ENCODE measurements around the gene OPCML. TPM values are rescaled to one million over a fixed set of nuclear protein-coding genes. Genes with fewer than 3 reads are reported as not detected.

The OPCML gene
- total RNA-seq, 1 donor from 2014 or later: 2.7 TPM

GRCh38 chr11:132851247-132851646 is 681.1 kb downstream of the OPCML start:
- peaks cover 1% of the 10 kb centered on the region for H3K36me3 Mint-ChIP-seq (ENCODE audit: low read depth)
- no peak overlapping the region for H3K4me3 Mint-ChIP-seq (ENCODE audit: unreplicated experiment)
- no peaks in the 10 kb centered on the region for H3K27me3 Mint-ChIP-seq (ENCODE audit: low read depth)
- peaks cover 4% of the 10 kb centered on the region for H3K9me3 Mint-ChIP-seq (ENCODE audit: low read depth)
- no peak for DNase-seq (ENCODE audit: low spot score)
- peaks cover 9% of the 10 kb centered on the region for H3K4me1 Mint-ChIP-seq (ENCODE audit: low read depth)
- TF ChIP-seq, protein P1, sequence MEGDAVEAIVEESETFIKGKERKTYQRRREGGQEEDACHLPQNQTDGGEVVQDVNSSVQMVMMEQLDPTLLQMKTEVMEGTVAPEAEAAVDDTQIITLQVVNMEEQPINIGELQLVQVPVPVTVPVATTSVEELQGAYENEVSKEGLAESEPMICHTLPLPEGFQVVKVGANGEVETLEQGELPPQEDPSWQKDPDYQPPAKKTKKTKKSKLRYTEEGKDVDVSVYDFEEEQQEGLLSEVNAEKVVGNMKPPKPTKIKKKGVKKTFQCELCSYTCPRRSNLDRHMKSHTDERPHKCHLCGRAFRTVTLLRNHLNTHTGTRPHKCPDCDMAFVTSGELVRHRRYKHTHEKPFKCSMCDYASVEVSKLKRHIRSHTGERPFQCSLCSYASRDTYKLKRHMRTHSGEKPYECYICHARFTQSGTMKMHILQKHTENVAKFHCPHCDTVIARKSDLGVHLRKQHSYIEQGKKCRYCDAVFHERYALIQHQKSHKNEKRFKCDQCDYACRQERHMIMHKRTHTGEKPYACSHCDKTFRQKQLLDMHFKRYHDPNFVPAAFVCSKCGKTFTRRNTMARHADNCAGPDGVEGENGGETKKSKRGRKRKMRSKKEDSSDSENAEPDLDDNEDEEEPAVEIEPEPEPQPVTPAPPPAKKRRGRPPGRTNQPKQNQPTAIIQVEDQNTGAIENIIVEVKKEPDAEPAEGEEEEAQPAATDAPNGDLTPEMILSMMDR (IDR thresholded peaks at IDR 0.05): no peak
- no peak overlapping the region for H3K27ac Mint-ChIP-seq (ENCODE audit: unreplicated experiment)

GRCh38 chr11:132850266-132850665 is 682.0 kb downstream of the OPCML start:
- DNase-seq (ENCODE audit: low spot score): no peak
- peaks cover 16% of the 10 kb centered on the region for H3K4me1 Mint-ChIP-seq (ENCODE audit: low read depth)
- TF ChIP-seq, protein P1 (IDR thresholded peaks at IDR 0.05): no peak
- no peak overlapping the region for H3K4me3 Mint-ChIP-seq (ENCODE audit: unreplicated experiment)
- no peaks in the 10 kb centered on the region for H3K27me3 Mint-ChIP-seq (ENCODE audit: low read depth)
- peaks cover 3% of the 10 kb centered on the region for H3K9me3 Mint-ChIP-seq (ENCODE audit: low read depth)
- no peak overlapping the region for H3K27ac Mint-ChIP-seq (ENCODE audit: unreplicated experiment)
- H3K36me3 Mint-ChIP-seq (ENCODE audit: low read depth): peaks cover 1% of the 10 kb centered on the region

GRCh38 chr11:132848336-132848735 is 684.0 kb downstream of the OPCML start:
- no peak for DNase-seq (ENCODE audit: low spot score)
- no peaks in the 10 kb centered on the region for H3K9me3 Mint-ChIP-seq (ENCODE audit: low read depth)
- no peaks in the 10 kb centered on the region for H3K27me3 Mint-ChIP-seq (ENCODE audit: low read depth)

DNA sequence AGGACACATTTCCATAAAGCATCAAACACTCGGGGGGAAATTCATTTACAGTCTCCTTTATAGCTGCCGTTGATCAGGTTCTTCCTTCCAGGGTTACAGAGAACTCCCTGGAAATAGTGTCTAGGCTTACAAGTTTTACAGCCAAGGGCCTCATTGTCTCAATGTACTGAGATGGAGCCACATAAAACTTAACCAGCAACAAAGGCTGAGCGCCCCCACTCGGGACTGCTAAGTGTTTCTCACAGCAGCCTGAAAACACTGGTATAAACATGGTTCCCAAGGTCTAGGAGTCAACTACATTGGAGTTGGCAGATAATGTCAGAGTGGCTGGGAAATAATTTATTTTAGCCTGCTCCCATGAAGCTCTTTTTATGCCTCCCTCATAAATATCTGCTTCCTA is 686.2 kb downstream of the OPCML start:
- TF ChIP-seq, protein P1 (IDR thresholded peaks at IDR 0.05): no peak
- H3K9me3 Mint-ChIP-seq (ENCODE audit: low read depth): no peaks in the 10 kb centered on the region

More at GRCh38 chr11:132848336-132848735, 684.0 kb downstream of the OPCML start:
- Mint-ChIP-seq H3K4me3 (ENCODE audit: unreplicated experiment) (no peak overlapping the region), H3K4me1 (ENCODE audit: low read depth) (peaks cover 35% of the 10 kb centered on the region), H3K36me3 (ENCODE audit: low read depth) (peaks cover 1% of the 10 kb centered on the region), H3K27ac (ENCODE audit: unreplicated experiment) (no peak overlapping the region)
- TF ChIP-seq, protein P1 (IDR thresholded peaks at IDR 0.05): no peak

DNA sequence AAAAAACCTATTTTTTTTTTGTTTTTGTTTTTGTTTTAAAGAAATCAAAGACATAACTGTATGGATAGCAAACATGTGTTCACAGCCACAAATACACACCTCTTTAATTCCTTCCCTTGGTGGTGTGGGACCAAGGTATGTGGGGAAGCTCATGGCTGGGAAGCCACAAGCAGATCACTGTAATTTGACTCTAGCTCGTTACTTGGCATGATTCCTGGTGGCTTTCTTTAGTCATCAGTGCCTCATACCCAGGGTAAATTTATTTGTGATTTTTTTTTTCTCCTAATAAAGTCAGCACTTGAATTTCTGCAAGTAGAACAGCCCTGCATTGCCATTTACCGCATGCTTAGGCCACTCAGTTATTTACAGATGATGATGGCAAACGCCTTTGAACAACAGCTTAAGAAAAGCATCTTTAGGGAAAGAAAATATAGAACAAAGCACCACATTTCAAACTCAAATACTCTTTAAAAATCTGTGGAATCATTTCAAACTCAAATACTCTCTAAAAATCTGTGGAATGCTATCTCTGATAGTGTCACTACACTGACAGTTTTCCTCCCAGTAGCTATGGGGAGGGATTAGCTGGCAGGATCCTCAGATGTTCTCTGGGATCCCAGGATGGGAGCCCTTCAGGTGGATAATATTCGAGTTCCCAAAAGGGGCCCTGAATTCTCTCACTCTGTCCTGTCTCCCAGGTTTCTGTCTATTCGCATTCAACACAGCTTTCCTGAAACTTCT is 687.2 kb downstream of the OPCML start:
- Mint-ChIP-seq H3K4me3 (ENCODE audit: unreplicated experiment) (no peak overlapping the region), H3K27me3 (ENCODE audit: low read depth) (no peaks in the 10 kb centered on the region), H3K4me1 (ENCODE audit: low read depth) (peaks cover 49% of the 10 kb centered on the region), H3K9me3 (ENCODE audit: low read depth) (no peaks in the 10 kb centered on the region), H3K27ac (ENCODE audit: unreplicated experiment) (peak overlapping the region; percentile 34), H3K36me3 (ENCODE audit: low read depth) (peaks cover 1% of the 10 kb centered on the region)
- TF ChIP-seq, protein P1 (IDR thresholded peaks at IDR 0.05): no peak
- DNase-seq (ENCODE audit: low spot score): no peak

More for the DNA sequence above, 686.2 kb downstream of the OPCML start:
- Mint-ChIP-seq H3K27me3 (ENCODE audit: low read depth) (no peaks in the 10 kb centered on the region), H3K27ac (ENCODE audit: unreplicated experiment) (no peak overlapping the region), H3K4me1 (ENCODE audit: low read depth) (peaks cover 49% of the 10 kb centered on the region), H3K36me3 (ENCODE audit: low read depth) (peaks cover 1% of the 10 kb centered on the region), H3K4me3 (ENCODE audit: unreplicated experiment) (no peak overlapping the region)
- DNase-seq (ENCODE audit: low spot score): no peak
